T-helper 17 cell (primary cell): ENCODE data around the gene TSFM. TPM values are rescaled to one million over a fixed set of nuclear protein-coding genes. Genes with fewer than 3 reads are reported as not detected.

Experiments
- ATAC-seq: fragments of 150-1000 bp; cut with Tn5 transposase; 2 replicates; pipeline ENCODE4 v1.10.0; 2021; ENCODE audit warnings: mild to moderate bottlenecking, moderate library complexity
- DNase-seq, 3 donors: peaks; one replicate each; pipeline versions ENCODE4 v3.0.0 to v3.0.0-alpha.2; 2020 to 2021
- H3K9me3 ChIP-seq: one replicate; pipeline ENCODE4 v1.7.0; 2013; ENCODE audit warnings: low read length, mild to moderate bottlenecking; ENCODE audit not compliant: control insufficient read depth, poor library complexity, severe bottlenecking
- H3K27ac Mint-ChIP-seq: one replicate; pipeline ENCODE4 v1.8.0; 2022; ENCODE audit warnings: mild to moderate bottlenecking, moderate library complexity, mixed read lengths
- H3K27me3 Mint-ChIP-seq: one replicate; pipeline ENCODE4 v1.8.0; 2022; ENCODE audit warnings: mixed read lengths
- H3K36me3 Mint-ChIP-seq: one replicate; pipeline ENCODE4 v1.8.0; 2022; ENCODE audit warnings: low read depth, mixed read lengths
- H3K4me1 Mint-ChIP-seq: one replicate; pipeline ENCODE4 v1.8.0; 2022; ENCODE audit warnings: mild to moderate bottlenecking, mixed read lengths
- H3K4me3 Mint-ChIP-seq: one replicate; pipeline ENCODE4 v1.8.0; 2022; ENCODE audit warnings: mild to moderate bottlenecking, moderate library complexity, mixed read lengths
- total RNA-seq, 4 donors: library from RNA in 2 of 4; stranded (reverse) in 2 of 4; gene quantifications; one replicate each; pipeline ENCODE4 v1.2.3 and lab custom pipeline; 2022 to 2026

The TSFM gene
- total RNA-seq, result 10 to 100 TPM; 12.5 to 17.9 TPM
- 0.83 to 1.6 reads per million in 2 donors for total RNA-seq (lab: John Stamatoyannopoulos, UW)

GRCh38 chr12:57782608-57783465 is at the start of gene TSFM:
Gene TSFM, plus strand, starts transcription at chr12:57782787. Its CDS starts 15 bp downstream, at chr12:57782802.
- no peaks in the 10 kb centered on the region for H3K9me3 ChIP-seq
- DNase-seq (peak; percentile 91 to 98 (median 95)), ATAC-seq (peak; percentile 91)
- Mint-ChIP-seq H3K4me3 (peak within 1 kb of the TSS; percentile 99), H3K4me1 (peaks cover 52% of the 10 kb centered on the region), H3K27ac (peak within 1 kb of the TSS; percentile 99), H3K27me3 (no peaks in the 10 kb centered on the region), H3K36me3 (peaks cover 7% of the 10 kb centered on the region)

GRCh38 chr12:57733928-57734327 is 48.7 kb upstream of the TSFM start:
- peaks cover 13% of the 10 kb centered on the region for H3K36me3 Mint-ChIP-seq

GRCh38 chr12:57734591-57734990 is 48.0 kb upstream of the TSFM start:
- H3K27ac Mint-ChIP-seq, result peak overlapping the region; percentile 93
- peaks cover 11% of the 10 kb centered on the region for H3K36me3 Mint-ChIP-seq
- ATAC-seq (no peak), DNase-seq (no peak)
- H3K27me3 Mint-ChIP-seq, result no peaks in the 10 kb centered on the region
- peaks cover 27% of the 10 kb centered on the region for H3K4me1 Mint-ChIP-seq
- no peaks in the 10 kb centered on the region for H3K9me3 ChIP-seq
- H3K4me3 Mint-ChIP-seq, result no peak overlapping the region

More at GRCh38 chr12:57733928-57734327, 48.7 kb upstream of the TSFM start:
- DNase-seq (no peak), ATAC-seq (no peak)
- Mint-ChIP-seq H3K4me1 (peaks cover 20% of the 10 kb centered on the region), H3K27me3 (no peaks in the 10 kb centered on the region), H3K27ac (peak overlapping the region; percentile 93), H3K4me3 (no peak overlapping the region)
- H3K9me3 ChIP-seq, result no peaks in the 10 kb centered on the region

GRCh38 chr12:57735198-57735855 is 47.3 kb upstream of the TSFM start:
- no peak overlapping the region for H3K4me3 Mint-ChIP-seq
- DNase-seq (no peak), ATAC-seq (no peak)
- peak overlapping the region; percentile 93 for H3K27ac Mint-ChIP-seq
- peaks cover 28% of the 10 kb centered on the region for H3K4me1 Mint-ChIP-seq
- H3K36me3 Mint-ChIP-seq, result peaks cover 11% of the 10 kb centered on the region
- H3K27me3 Mint-ChIP-seq, result no peaks in the 10 kb centered on the region
- H3K9me3 ChIP-seq, result no peaks in the 10 kb centered on the region

GRCh38 chr12:57735952-57736740 is 46.4 kb upstream of the TSFM start:
- no peak overlapping the region for H3K4me3 Mint-ChIP-seq
- no peak for DNase-seq
- H3K27ac Mint-ChIP-seq, result peak overlapping the region; percentile 93
- ATAC-seq, result no peak
- peaks cover 11% of the 10 kb centered on the region for H3K36me3 Mint-ChIP-seq
- no peaks in the 10 kb centered on the region for H3K9me3 ChIP-seq
- H3K4me1 Mint-ChIP-seq, result peaks cover 35% of the 10 kb centered on the region
- no peaks in the 10 kb centered on the region for H3K27me3 Mint-ChIP-seq

- H3K4me1 Mint-ChIP-seq, result peaks cover 42% of the 10 kb centered on the region
Measured at GRCh38 chr12:57736741-57737466, 45.7 kb upstream of the TSFM start.

GRCh38 chr12:57737467-57738460 is 44.8 kb upstream of the TSFM start:
- H3K36me3 Mint-ChIP-seq, result peaks cover 9% of the 10 kb centered on the region
- H3K4me1 Mint-ChIP-seq, result peaks cover 46% of the 10 kb centered on the region
- H3K9me3 ChIP-seq, result no peaks in the 10 kb centered on the region
- no peak for DNase-seq
- H3K27me3 Mint-ChIP-seq, result no peaks in the 10 kb centered on the region
- no peak for ATAC-seq
- H3K4me3 Mint-ChIP-seq, result no peak overlapping the region
- no peak overlapping the region for H3K27ac Mint-ChIP-seq

More at GRCh38 chr12:57736741-57737466, 45.7 kb upstream of the TSFM start:
- no peaks in the 10 kb centered on the region for H3K9me3 ChIP-seq
- DNase-seq (no peak), ATAC-seq (no peak)
- peak overlapping the region; percentile 91 for H3K27ac Mint-ChIP-seq
- no peaks in the 10 kb centered on the region for H3K27me3 Mint-ChIP-seq
- H3K4me3 Mint-ChIP-seq, result peak overlapping the region; percentile 41
- peaks cover 9% of the 10 kb centered on the region for H3K36me3 Mint-ChIP-seq

GRCh38 chr12:57738661-57739237 is 43.8 kb upstream of the TSFM start, which contains the start of gene AGAP2:
Gene AGAP2, minus strand, starts transcription at chr12:57738742. Its CDS starts 496 bp downstream, at chr12:57738246.
- Mint-ChIP-seq H3K4me3 (peak within 1 kb of the TSS; percentile 86), H3K36me3 (peaks cover 9% of the 10 kb centered on the region), H3K27ac (peak within 1 kb of the TSS; percentile 96), H3K4me1 (peaks cover 46% of the 10 kb centered on the region), H3K27me3 (no peaks in the 10 kb centered on the region)
- no peaks in the 10 kb centered on the region for H3K9me3 ChIP-seq
- DNase-seq (no peak), ATAC-seq (no peak)

GRCh38 chr12:57739387-57739786 is 43.2 kb upstream of the TSFM start:
- Mint-ChIP-seq H3K4me3 (peak overlapping the region; percentile 86), H3K36me3 (peaks cover 7% of the 10 kb centered on the region), H3K27ac (peak overlapping the region; percentile 96), H3K4me1 (peaks cover 49% of the 10 kb centered on the region), H3K27me3 (no peaks in the 10 kb centered on the region)
- DNase-seq (no peak), ATAC-seq (no peak)
- H3K9me3 ChIP-seq, result no peaks in the 10 kb centered on the region

- Mint-ChIP-seq H3K36me3 (peaks cover under 1% of the 10 kb centered on the region), H3K4me3 (peak overlapping the region; percentile 86), H3K27ac (peak overlapping the region; percentile 96), H3K27me3 (no peaks in the 10 kb centered on the region), H3K4me1 (peaks cover 49% of the 10 kb centered on the region)
- DNase-seq, result no peak
- H3K9me3 ChIP-seq, result no peaks in the 10 kb centered on the region
- ATAC-seq, result no peak
Measured at GRCh38 chr12:57739914-57740538, 42.6 kb upstream of the TSFM start.
